ENCODE measurements around the gene MCUR1. TPM values are rescaled to one million over a fixed set of nuclear protein-coding genes. Genes with fewer than 3 reads are reported as not detected.

MCUR1 gene
- polyA plus RNA-seq, 1 experiment: 6.2 TPM

- Histone ChIP-seq H3K4me3 (ENCODE audit: low read depth, low read length) (no peak overlapping the region), H3K27me3 (ENCODE audit: control insufficient read depth, insufficient read depth, low read length) (no peaks in the 10 kb centered on the region), H3K36me3 (ENCODE audit: control insufficient read depth, insufficient read depth, low read length) (no peaks in the 10 kb centered on the region)
- no peak for DNase-seq (ENCODE audit: low read depth)
- ChIA-PET CTCF (interaction anchor here (0.9 kb wide), 1 partner anchor 32 kb away, joined by 3 read pairs; no protein-coding TSS in a partner anchor), POLR2A (no interaction called here)
- no peak for TF ChIP-seq CTCF (IDR thresholded peaks at IDR 0.05; ENCODE audit: insufficient read depth, low read depth, low read length)
Observed at GRCh38 chr6:13827032-13827431, 12.7 kb upstream of the MCUR1 start.

GRCh38 chr6:13825871-13826270, 11.5 kb upstream of the MCUR1 start:
- no peak for DNase-seq (ENCODE audit: low read depth)
- CTCF ChIA-PET: no interaction called here
- no peaks in the 10 kb centered on the region for H3K27me3 ChIP-seq (ENCODE audit: control insufficient read depth, insufficient read depth, low read length)
- no peak overlapping the region for H3K4me3 ChIP-seq (ENCODE audit: low read depth, low read length)
- no peaks in the 10 kb centered on the region for H3K36me3 ChIP-seq (ENCODE audit: control insufficient read depth, insufficient read depth, low read length)
- POLR2A ChIA-PET: no interaction called here
- no peak for TF ChIP-seq CTCF (IDR thresholded peaks at IDR 0.05; ENCODE audit: insufficient read depth, low read depth, low read length)

- ChIA-PET CTCF (interaction anchor here (1.1 kb wide), 1 partner anchor 243 kb away, joined by 3 read pairs; no protein-coding TSS in a partner anchor), POLR2A (no interaction called here)
- H3K27me3 ChIP-seq (ENCODE audit: control insufficient read depth, insufficient read depth, low read length): no peaks in the 10 kb centered on the region
Observed at GRCh38 chr6:13818341-13818740, 4.0 kb upstream of the MCUR1 start.

GRCh38 chr6:13814938-13815575, 700 bp upstream of the MCUR1 start:
- Histone ChIP-seq H3K4me3 (ENCODE audit: low read depth, low read length) (peak overlapping the region; percentile 91), H3K27me3 (ENCODE audit: control insufficient read depth, insufficient read depth, low read length) (no peaks in the 10 kb centered on the region), H3K36me3 (ENCODE audit: control insufficient read depth, insufficient read depth, low read length) (no peaks in the 10 kb centered on the region)
- ChIA-PET CTCF (interaction anchor here (1.0 to 1.9 kb wide), 3 partner anchors 17 to 35 kb away, joined by 3 to 10 read pairs (median 3); no protein-coding TSS in a partner anchor), POLR2A (no interaction called here)
- TF ChIP-seq CTCF (IDR thresholded peaks at IDR 0.05; ENCODE audit: insufficient read depth, low read depth, low read length): no peak
- no peak for DNase-seq (ENCODE audit: low read depth)

More at GRCh38 chr6:13818341-13818740, 4.0 kb upstream of the MCUR1 start:
- H3K4me3 ChIP-seq (ENCODE audit: low read depth, low read length): no peak overlapping the region
- TF ChIP-seq CTCF (IDR thresholded peaks at IDR 0.05; ENCODE audit: insufficient read depth, low read depth, low read length): no peak
- no peak for DNase-seq (ENCODE audit: low read depth)
- no peaks in the 10 kb centered on the region for H3K36me3 ChIP-seq (ENCODE audit: control insufficient read depth, insufficient read depth, low read length)

- ChIA-PET CTCF (interaction anchor here (1.0 to 1.9 kb wide), 3 partner anchors 15 to 95 kb away, joined by 3 to 10 read pairs (median 3); no protein-coding TSS in a partner anchor), POLR2A (no interaction called here)
- peak; percentile 9 for DNase-seq (ENCODE audit: low read depth)
- peak overlapping the region; percentile 91 for H3K4me3 ChIP-seq (ENCODE audit: low read depth, low read length)
- no peaks in the 10 kb centered on the region for H3K27me3 ChIP-seq (ENCODE audit: control insufficient read depth, insufficient read depth, low read length)
- H3K36me3 ChIP-seq (ENCODE audit: control insufficient read depth, insufficient read depth, low read length): no peaks in the 10 kb centered on the region
- no peak for TF ChIP-seq CTCF (IDR thresholded peaks at IDR 0.05; ENCODE audit: insufficient read depth, low read depth, low read length)
Observed at GRCh38 chr6:13813621-13814175, 659 bp downstream of the MCUR1 start.
